OCI-LY7 (cell line): ENCODE data around the gene CASP5. TPM values are rescaled to one million over a fixed set of nuclear protein-coding genes. Genes with fewer than 3 reads are reported as not detected.
"Not testable (repeated sequence)": the region's sequence is repeated elsewhere in the genome, so short reads cannot be mapped to it uniquely, and the experiment has no call there.

Experiments used
- BruUV-seq: library from RNA; stranded (reverse); fragments of 400-500 nt; replicated peaks from 2 replicates; lab custom pipeline; 2021; lab: Mats Ljungman, UMichigan
- CTCF ChIA-PET: fragments of 300-600 bp; sonication (Branson Sonifier 250); formaldehyde crosslinking; loops from one replicate; lab custom pipeline; 2022; ENCODE audit warnings: antibody characterized with exemption; ENCODE audit not compliant: unreplicated experiment; lab: Charles Lee
- POLR2A ChIA-PET: fragments of 300-600 bp; sonication (Branson Sonifier 250); formaldehyde crosslinking; loops from one replicate; lab custom pipeline; 2022; ENCODE audit warnings: antibody characterized with exemption; lab: Charles Lee
- DNase-seq: peaks from one replicate; pipeline ENCODE4 v3.0.0-alpha.2; 2015; ENCODE audit warnings: low spot score
- H2AFZ ChIP-seq: fragments of 200-600 bp; sonication (generic), shearing (Covaris generic); 2 replicates; pipeline ENCODE4 v1.6.1; 2014; ENCODE audit warnings: mild to moderate bottlenecking, antibody characterized with exemption, low read length, moderate library complexity
- H3K27ac ChIP-seq: fragments of 200-600 bp; sonication (generic); 2 replicates; pipeline ENCODE4 v1.5.1; 2014; ENCODE audit warnings: mixed run types, low read depth, mild to moderate bottlenecking, moderate library complexity, low read length, inconsistent platforms; ENCODE audit not compliant: poor library complexity, severe bottlenecking
- H3K36me3 ChIP-seq: fragments of 200-600 bp; sonication (generic); 2 replicates; pipeline ENCODE4 v1.6.1; 2014; ENCODE audit warnings: mild to moderate bottlenecking, antibody characterized with exemption, low read length, moderate library complexity, mixed read lengths; ENCODE audit not compliant: insufficient read depth
- H3K4me1 ChIP-seq: fragments of 200-600 bp; sonication (generic); 2 replicates; pipeline ENCODE4 v1.5.1; 2014; ENCODE audit warnings: mild to moderate bottlenecking, low read length; ENCODE audit not compliant: insufficient read depth, poor library complexity, severe bottlenecking
- H3K4me2 ChIP-seq: fragments of 200-600 bp; sonication (generic); 2 replicates; pipeline ENCODE4 v1.6.1; 2014; ENCODE audit warnings: mild to moderate bottlenecking, low read length
- H3K4me3 ChIP-seq: fragments of 200-600 bp; sonication (generic); 2 replicates; pipeline ENCODE4 v1.5.1; 2014; ENCODE audit warnings: mild to moderate bottlenecking, low read depth, low read length; ENCODE audit not compliant: poor library complexity, severe bottlenecking
- H3K79me2 ChIP-seq: fragments of 200-600 bp; sonication (generic); 2 replicates; pipeline ENCODE4 v1.6.1; 2016; ENCODE audit warnings: low read depth, mild to moderate bottlenecking, low read length, moderate library complexity, mixed read lengths; ENCODE audit not compliant: insufficient read depth
- H3K9me2 ChIP-seq: fragments of 200-600 bp; sonication (generic); 2 replicates; pipeline ENCODE4 v1.6.1; 2016; ENCODE audit warnings: mild to moderate bottlenecking, low read length, mixed read lengths; ENCODE audit not compliant: insufficient read depth
- H3K9me3 ChIP-seq: fragments of 200-600 bp; sonication (generic); 2 replicates; pipeline ENCODE4 v1.6.1; 2014; ENCODE audit warnings: mild to moderate bottlenecking, mixed run types, low read length, mixed read lengths
- H4K20me1 ChIP-seq: fragments of 200-600 bp; sonication (generic); 2 replicates; pipeline ENCODE4 v1.6.1; 2014; ENCODE audit warnings: mild to moderate bottlenecking, antibody characterized with exemption, low read length, moderate library complexity, mixed read lengths; ENCODE audit not compliant: insufficient read depth
- CTCF ChIP-seq: fragments of 200-600 bp; sonication (generic); conservative IDR thresholded peaks from 2 replicates; pipeline ENCODE4 v1.5.1; 2014; ENCODE audit warnings: mild to moderate bottlenecking, antibody characterized with exemption, low read length, moderate library complexity, mixed read lengths
- EZH2phosphoT487 ChIP-seq: fragments of 200-600 bp; sonication (generic); IDR thresholded peaks from 2 replicates; pipeline ENCODE4 v1.6.1; 2018; ENCODE audit warnings: low read depth, borderline replicate concordance, mild to moderate bottlenecking, mixed run types, antibody characterized with exemption, low read length, moderate library complexity, mixed read lengths
- intact Hi-C: fragments of 100-400 bp; cut with micrococcal nuclease; formaldehyde crosslinking; loops from one replicate; pipeline ENCODE4 v1.10.0; 2022; ENCODE audit not compliant: unreplicated experiment
- total RNA-seq, 2 experiments: library from RNA; depleted of rRNA in 1 of 2; stranded (reverse); fragments of >200 nt in 1 of 2; shearing (Covaris generic) in 1 of 2; gene quantifications; 2 replicates each; pipeline ENCODE4 v1.2.3, GENCODE V29; 2014 to 2022

CASP5 gene
- total RNA-seq, 2 experiments from 2014 or later, result not detected

DNA sequence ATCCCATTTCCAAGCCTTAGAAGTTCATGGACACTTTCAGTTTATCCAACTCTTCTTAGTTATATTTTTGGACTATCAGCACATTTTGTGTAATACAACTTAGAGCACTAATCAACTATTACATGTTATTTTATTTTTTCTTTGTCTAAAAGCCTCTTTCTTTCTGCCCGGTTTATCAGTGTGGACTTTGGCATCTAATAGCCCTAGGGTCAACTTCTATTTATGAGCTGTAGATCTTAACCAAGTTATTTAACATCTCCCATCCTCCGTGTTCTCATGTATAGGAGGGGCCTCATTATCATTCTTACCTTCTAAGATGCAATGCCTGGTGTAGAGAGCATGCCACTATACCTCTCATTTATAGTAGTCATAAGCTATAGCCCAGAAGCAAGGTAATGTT, 17.7 kb upstream of the CASP5 start:
- no peak for TF ChIP-seq EZH2phosphoT487
- no peak for TF ChIP-seq CTCF
- H3K36me3 ChIP-seq, result no peaks in the 10 kb centered on the region
- H4K20me1 ChIP-seq, result no peaks in the 10 kb centered on the region
- no peak overlapping the region for H3K4me3 ChIP-seq
- no peak for DNase-seq
- CTCF ChIA-PET, result no interaction called here
- H3K4me2 ChIP-seq, result no peak overlapping the region
- no peak overlapping the region for H2AFZ ChIP-seq
- intact Hi-C loops, result no loop called here
- H3K4me1 ChIP-seq, result no peaks in the 10 kb centered on the region
- no peaks in the 10 kb centered on the region for H3K9me2 ChIP-seq
- H3K9me3 ChIP-seq, result no peaks in the 10 kb centered on the region
- H3K79me2 ChIP-seq, result no peaks in the 10 kb centered on the region
- H3K27ac ChIP-seq, result no peak overlapping the region
- POLR2A ChIA-PET, result no interaction called here
- no TSS peak for BruUV-seq

GRCh38 chr11:105034813-105035620, 12.0 kb upstream of the CASP5 start, which contains the start of gene CASP1:
CASP1 (minus strand) TSS chr11:105035144; CDS start chr11:105035113, 31 bp downstream.
- Histone ChIP-seq H3K27ac (no peak within 1 kb of the TSS), H3K4me1 (no peaks in the 10 kb centered on the region), H4K20me1 (no peaks in the 10 kb centered on the region), H3K9me2 (no peaks in the 10 kb centered on the region), H3K9me3 (no peaks in the 10 kb centered on the region), H3K79me2 (no peaks in the 10 kb centered on the region), H3K36me3 (no peaks in the 10 kb centered on the region), H2AFZ (no peak within 1 kb of the TSS), H3K4me2 (no peak within 1 kb of the TSS), H3K4me3 (no peak within 1 kb of the TSS)
- TF ChIP-seq CTCF (no peak), EZH2phosphoT487 (no peak)
- CTCF ChIA-PET, result no interaction called here
- intact Hi-C loops, result no loop called here
- no TSS peak for BruUV-seq
- no peak for DNase-seq
- POLR2A ChIA-PET, result interaction anchor here (0.6 kb wide), 3 partner anchors 192 to 1432 kb away, joined by 3 to 5 read pairs (median 4); no protein-coding TSS in a partner anchor

GRCh38 chr11:105034388-105034787, 11.4 kb upstream of the CASP5 start:
- H2AFZ ChIP-seq, intact Hi-C loops, DNase-seq, H3K4me3 ChIP-seq, H3K36me3 ChIP-seq, H3K9me3 ChIP-seq, POLR2A ChIA-PET, H3K27ac ChIP-seq, H3K4me1 ChIP-seq, H3K79me2 ChIP-seq, H4K20me1 ChIP-seq, H3K4me2 ChIP-seq, BruUV-seq, H3K9me2 ChIP-seq, CTCF ChIA-PET: not testable (repeated sequence)
